ENCODE measurements around the gene LRRC10B.

Gene LRRC10B

DNA sequence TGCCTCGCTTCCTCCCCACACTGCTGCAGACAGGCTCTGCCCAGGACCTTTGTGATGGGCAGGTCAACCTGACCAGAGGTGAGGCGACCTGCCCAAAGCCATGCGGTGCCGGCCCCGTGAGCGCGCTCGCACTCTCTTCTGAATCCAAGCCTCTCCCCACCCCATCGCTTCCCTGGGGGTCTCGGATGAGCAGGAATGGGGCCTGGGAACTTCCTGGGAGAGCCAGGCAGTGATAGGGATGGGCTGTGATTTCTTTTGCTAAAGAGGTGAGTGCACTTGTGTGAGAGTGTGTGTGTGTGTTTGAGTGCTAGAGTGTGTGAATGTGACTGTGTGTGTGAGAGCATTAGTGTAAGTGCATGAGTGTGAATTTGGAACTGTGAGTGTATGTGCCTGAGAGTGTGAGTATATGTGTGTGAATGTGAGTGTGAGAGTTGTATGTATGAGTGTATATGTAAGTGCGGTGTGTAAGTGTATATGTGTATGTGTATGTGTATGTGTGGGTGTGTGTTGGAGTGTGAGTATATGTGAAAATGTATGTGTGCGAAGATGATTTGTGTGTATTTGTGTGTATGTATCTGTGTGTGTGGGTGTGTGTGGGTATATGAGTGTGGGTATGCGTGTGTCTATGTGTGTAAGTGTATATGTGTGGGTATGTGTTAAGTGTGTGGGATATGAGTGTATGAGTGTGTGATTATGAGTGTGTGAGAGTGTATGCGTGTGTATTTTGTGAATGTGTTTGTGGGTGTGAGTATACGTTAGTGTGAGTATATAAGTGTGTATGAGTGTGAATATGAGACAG lies 11.7 kb upstream of the LRRC10B start:
- H3K27me3 ChIP-seq (ENCODE audit: insufficient read depth, poor library complexity, severe bottlenecking) = no peaks in the 10 kb centered on the region
- ATAC-seq (ENCODE audit: low read depth) (no peak), DNase-seq (ENCODE audit: low spot score) (peak; percentile 47)
- no peaks in the 10 kb centered on the region for H3K9me3 ChIP-seq (ENCODE audit: severe bottlenecking)
- H3K36me3 ChIP-seq (ENCODE audit: low read depth) = no peaks in the 10 kb centered on the region
- TF ChIP-seq CTCF (IDR thresholded peaks at IDR 0.05; ENCODE audit: poor library complexity, severe bottlenecking) = no peak
- no peak overlapping the region for H3K27ac ChIP-seq (ENCODE audit: poor library complexity, severe bottlenecking)
- no peak overlapping the region for H3K4me3 ChIP-seq (ENCODE audit: severe bottlenecking)
- H3K4me1 ChIP-seq (ENCODE audit: insufficient read depth, poor library complexity, severe bottlenecking) = no peaks in the 10 kb centered on the region

DNA sequence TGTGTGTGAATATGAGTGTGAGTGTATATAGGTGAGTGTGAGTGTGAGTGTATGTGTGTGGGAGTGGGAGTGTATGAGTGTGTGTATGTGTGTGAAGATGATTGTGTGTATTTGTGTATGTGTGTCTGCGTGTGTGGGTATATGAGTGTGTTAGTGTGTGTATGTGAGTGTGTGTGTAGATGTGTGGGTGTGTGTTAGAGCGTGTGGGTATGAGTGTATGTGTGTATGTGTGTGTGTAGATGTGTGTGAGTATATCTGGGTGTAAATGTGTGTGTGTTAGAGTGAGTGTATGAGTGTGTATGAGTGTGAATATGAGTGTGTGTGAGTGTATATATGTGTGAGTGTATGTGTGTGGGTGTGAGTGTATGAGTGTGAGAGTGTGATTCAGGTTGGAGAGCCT lies 11.1 kb upstream of the LRRC10B start:
- ATAC-seq (ENCODE audit: low read depth) (no peak), DNase-seq (ENCODE audit: low spot score) (no peak)
- Histone ChIP-seq H3K4me3 (ENCODE audit: severe bottlenecking) (no peak overlapping the region), H3K36me3 (ENCODE audit: low read depth) (no peaks in the 10 kb centered on the region), H3K4me1 (ENCODE audit: insufficient read depth, poor library complexity, severe bottlenecking) (no peaks in the 10 kb centered on the region), H3K9me3 (ENCODE audit: severe bottlenecking) (no peaks in the 10 kb centered on the region), H3K27ac (ENCODE audit: poor library complexity, severe bottlenecking) (no peak overlapping the region), H3K27me3 (ENCODE audit: insufficient read depth, poor library complexity, severe bottlenecking) (no peaks in the 10 kb centered on the region)
- TF ChIP-seq CTCF (IDR thresholded peaks at IDR 0.05; ENCODE audit: poor library complexity, severe bottlenecking) = no peak

GRCh38 chr11:61497876-61498275 lies 10.7 kb upstream of the LRRC10B start:
- TF ChIP-seq CTCF (IDR thresholded peaks at IDR 0.05; ENCODE audit: poor library complexity, severe bottlenecking) = no peak
- DNase-seq (ENCODE audit: low spot score) (no peak), ATAC-seq (ENCODE audit: low read depth) (no peak)
- H3K36me3 ChIP-seq (ENCODE audit: low read depth) = no peaks in the 10 kb centered on the region
- no peak overlapping the region for H3K27ac ChIP-seq (ENCODE audit: poor library complexity, severe bottlenecking)
- no peaks in the 10 kb centered on the region for H3K9me3 ChIP-seq (ENCODE audit: severe bottlenecking)
- H3K27me3 ChIP-seq (ENCODE audit: insufficient read depth, poor library complexity, severe bottlenecking) = no peaks in the 10 kb centered on the region
- H3K4me3 ChIP-seq (ENCODE audit: severe bottlenecking) = no peak overlapping the region
- H3K4me1 ChIP-seq (ENCODE audit: insufficient read depth, poor library complexity, severe bottlenecking) = no peaks in the 10 kb centered on the region

DNA sequence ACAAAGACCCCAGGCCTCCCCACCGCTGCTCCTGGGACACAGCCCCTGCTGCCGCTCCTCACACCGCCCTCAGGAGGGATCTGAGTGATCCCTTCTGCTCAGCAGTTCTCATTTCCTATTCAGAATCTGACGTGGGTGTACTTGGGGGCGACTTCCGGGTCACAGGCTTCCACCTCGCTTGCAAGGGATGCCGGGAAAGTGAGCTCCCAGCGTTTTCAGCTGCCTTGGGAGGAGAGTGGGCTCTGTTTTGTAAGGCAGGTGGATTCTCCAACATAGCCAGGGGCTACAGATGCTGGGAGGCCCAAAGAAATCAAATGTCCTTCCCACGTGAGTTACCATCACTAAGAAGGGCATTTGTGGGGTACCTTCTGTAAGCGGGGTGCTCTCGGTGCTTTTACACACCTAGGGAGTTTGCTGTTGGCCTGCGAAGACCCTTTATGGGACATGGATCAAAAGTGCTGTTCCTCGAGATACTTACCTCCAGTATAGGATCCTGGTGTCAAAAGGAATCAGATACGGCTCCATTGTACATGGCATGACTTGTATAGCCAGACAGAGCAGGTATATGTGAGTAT lies 9.7 kb upstream of the LRRC10B start:
- DNase-seq (ENCODE audit: low spot score) (peak; percentile 51), ATAC-seq (ENCODE audit: low read depth) (no peak)
- Histone ChIP-seq H3K4me3 (ENCODE audit: severe bottlenecking) (no peak overlapping the region), H3K36me3 (ENCODE audit: low read depth) (no peaks in the 10 kb centered on the region), H3K27me3 (ENCODE audit: insufficient read depth, poor library complexity, severe bottlenecking) (no peaks in the 10 kb centered on the region), H3K9me3 (ENCODE audit: severe bottlenecking) (no peaks in the 10 kb centered on the region), H3K4me1 (ENCODE audit: insufficient read depth, poor library complexity, severe bottlenecking) (no peaks in the 10 kb centered on the region), H3K27ac (ENCODE audit: poor library complexity, severe bottlenecking) (no peak overlapping the region)
- TF ChIP-seq CTCF (IDR thresholded peaks at IDR 0.05; ENCODE audit: poor library complexity, severe bottlenecking) = no peak
